Activated B cell treated with CpG ODN at 0.5 μM for 24 hours (primary cell): ENCODE data around the gene CHKB. TPM values are rescaled to one million over a fixed set of nuclear protein-coding genes. Genes with fewer than 3 reads are reported as not detected.

ENCODE experiments used
- ATAC-seq: fragments of 200-7000 bp; cut with Tn5 transposase; one replicate; pipeline ENCODE4 v1.10.0; 2021; ENCODE audit warnings: low read depth, mild to moderate bottlenecking, moderate library complexity
- CTCF ChIA-PET: fragments of 350-600 bp; sonication (Branson Sonifier 250); formaldehyde crosslinking; loops from one replicate; lab custom pipeline; 2021; ENCODE audit warnings: antibody characterized with exemption; lab: Charles Lee
- POLR2A ChIA-PET: fragments of 350-600 bp; sonication (Branson Sonifier 250); formaldehyde crosslinking; loops from one replicate; lab custom pipeline; 2021; ENCODE audit warnings: antibody characterized with exemption; lab: Charles Lee
- DNase-seq: peaks from one replicate; pipeline ENCODE4 v3.0.0; 2022
- H3K27ac Mint-ChIP-seq: one replicate; pipeline ENCODE4 v1.8.0; 2020; ENCODE audit warnings: mixed read lengths
- H3K27me3 Mint-ChIP-seq: one replicate; pipeline ENCODE4 v1.8.0; 2021; ENCODE audit warnings: mixed read lengths
- H3K36me3 Mint-ChIP-seq: one replicate; pipeline ENCODE4 v1.8.0; 2021; ENCODE audit warnings: low read depth, mixed read lengths
- H3K4me1 Mint-ChIP-seq: one replicate; pipeline ENCODE4 v1.8.0; 2021; ENCODE audit warnings: mixed read lengths
- H3K4me3 Mint-ChIP-seq: one replicate; pipeline ENCODE4 v1.8.0; 2020; ENCODE audit warnings: mild to moderate bottlenecking, mixed read lengths
- H3K9me3 Mint-ChIP-seq: one replicate; pipeline ENCODE4 v1.8.0; 2020; ENCODE audit warnings: mixed read lengths
- intact Hi-C: fragments of 100-400 bp; cut with micrococcal nuclease; formaldehyde crosslinking; loops from one replicate; pipeline ENCODE4 v1.15.1; 2024
- total RNA-seq: library from RNA; stranded (reverse); gene quantifications from 2 replicates; pipeline ENCODE4 v1.2.3, GENCODE V29; 2022
- TF ChIP-seq, protein P1 (sequence below): fragments of 200-600 bp; IDR thresholded peaks from one replicate; pipeline ENCODE4 v1.8.0; 2022; ENCODE audit warnings: antibody characterized with exemption, mild to moderate bottlenecking

CHKB gene
- total RNA-seq, 1 donor from 2014 or later, result 158 TPM

GRCh38 chr22:50607659-50608020 is 25.0 kb upstream of the CHKB start:
- ATAC-seq, result no peak
- Mint-ChIP-seq H3K27me3 (peaks cover 44% of the 10 kb centered on the region), H3K27ac (no peak overlapping the region), H3K36me3 (no peaks in the 10 kb centered on the region), H3K4me3 (no peak overlapping the region), H3K9me3 (no peaks in the 10 kb centered on the region), H3K4me1 (no peaks in the 10 kb centered on the region)
- ChIA-PET CTCF (no interaction called here), POLR2A (no interaction called here)
- no peak for DNase-seq
- TF ChIP-seq, protein P1, sequence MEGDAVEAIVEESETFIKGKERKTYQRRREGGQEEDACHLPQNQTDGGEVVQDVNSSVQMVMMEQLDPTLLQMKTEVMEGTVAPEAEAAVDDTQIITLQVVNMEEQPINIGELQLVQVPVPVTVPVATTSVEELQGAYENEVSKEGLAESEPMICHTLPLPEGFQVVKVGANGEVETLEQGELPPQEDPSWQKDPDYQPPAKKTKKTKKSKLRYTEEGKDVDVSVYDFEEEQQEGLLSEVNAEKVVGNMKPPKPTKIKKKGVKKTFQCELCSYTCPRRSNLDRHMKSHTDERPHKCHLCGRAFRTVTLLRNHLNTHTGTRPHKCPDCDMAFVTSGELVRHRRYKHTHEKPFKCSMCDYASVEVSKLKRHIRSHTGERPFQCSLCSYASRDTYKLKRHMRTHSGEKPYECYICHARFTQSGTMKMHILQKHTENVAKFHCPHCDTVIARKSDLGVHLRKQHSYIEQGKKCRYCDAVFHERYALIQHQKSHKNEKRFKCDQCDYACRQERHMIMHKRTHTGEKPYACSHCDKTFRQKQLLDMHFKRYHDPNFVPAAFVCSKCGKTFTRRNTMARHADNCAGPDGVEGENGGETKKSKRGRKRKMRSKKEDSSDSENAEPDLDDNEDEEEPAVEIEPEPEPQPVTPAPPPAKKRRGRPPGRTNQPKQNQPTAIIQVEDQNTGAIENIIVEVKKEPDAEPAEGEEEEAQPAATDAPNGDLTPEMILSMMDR, result no peak
- intact Hi-C loops, result no loop called here

GRCh38 chr22:50606946-50607658 is 24.5 kb upstream of the CHKB start:
- H3K27me3 Mint-ChIP-seq, result peaks cover 48% of the 10 kb centered on the region
- H3K36me3 Mint-ChIP-seq, result no peaks in the 10 kb centered on the region
- intact Hi-C loops, result no loop called here
- DNase-seq, result no peak
- CTCF ChIA-PET, result no interaction called here
- ATAC-seq, result no peak
- H3K9me3 Mint-ChIP-seq, result no peaks in the 10 kb centered on the region
- POLR2A ChIA-PET, result interaction anchor here (0.7 kb wide), 1 partner anchor 32 kb away, joined by 3 read pairs; no protein-coding TSS in a partner anchor
- H3K4me3 Mint-ChIP-seq, result no peak overlapping the region
- no peak overlapping the region for H3K27ac Mint-ChIP-seq
- TF ChIP-seq, protein P1, result no peak
- peaks cover 2% of the 10 kb centered on the region for H3K4me1 Mint-ChIP-seq

DNA sequence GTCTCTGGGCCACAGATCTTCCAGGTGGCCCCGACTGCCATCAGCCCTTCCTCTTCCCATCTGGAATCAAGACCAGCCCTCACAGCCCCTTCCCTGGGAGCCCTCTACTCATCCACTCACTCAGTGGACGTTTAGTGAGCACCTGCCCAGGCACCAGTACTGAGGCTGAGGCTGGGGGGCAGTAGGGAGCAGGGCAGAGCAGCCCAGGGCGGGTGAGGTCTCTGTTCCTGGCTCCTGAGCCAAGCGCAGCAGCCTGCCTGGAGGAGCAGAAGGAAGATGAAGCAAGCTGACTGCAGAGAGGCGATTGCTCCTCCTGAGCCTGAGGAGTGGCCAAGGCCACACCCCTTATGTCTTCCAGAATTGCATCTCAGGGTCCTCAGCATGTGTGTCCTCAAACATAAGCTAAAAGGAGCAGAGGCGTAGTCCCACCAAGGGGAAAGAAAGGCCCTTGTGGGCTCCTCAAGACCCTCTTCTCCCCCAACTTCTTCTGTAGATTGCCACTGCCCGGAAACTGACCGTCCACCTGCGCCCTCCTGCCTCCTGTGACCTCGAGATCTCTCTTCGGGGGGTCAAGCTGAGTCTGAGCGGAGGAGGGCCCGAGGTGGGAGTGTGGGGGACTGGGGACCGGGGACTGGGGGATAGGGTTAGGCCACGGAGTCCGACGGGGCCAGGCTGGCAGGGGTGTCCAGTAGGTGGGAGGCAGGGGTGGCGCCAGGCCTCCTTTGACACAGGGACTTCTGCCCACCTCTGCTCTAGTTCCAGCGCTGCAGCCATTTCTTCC is 23.7 kb upstream of the CHKB start:
- H3K4me3 Mint-ChIP-seq, result no peak overlapping the region
- no peak for DNase-seq
- H3K27me3 Mint-ChIP-seq, result peaks cover 55% of the 10 kb centered on the region
- no peaks in the 10 kb centered on the region for H3K9me3 Mint-ChIP-seq
- TF ChIP-seq, protein P1, result no peak
- no peak overlapping the region for H3K27ac Mint-ChIP-seq
- no peaks in the 10 kb centered on the region for H3K36me3 Mint-ChIP-seq
- intact Hi-C loops, result no loop called here
- CTCF ChIA-PET, result no interaction called here
- POLR2A ChIA-PET, result no interaction called here
- peaks cover 7% of the 10 kb centered on the region for H3K4me1 Mint-ChIP-seq
- ATAC-seq, result no peak

GRCh38 chr22:50605613-50606074 is 23.0 kb upstream of the CHKB start:
- H3K9me3 Mint-ChIP-seq, result no peaks in the 10 kb centered on the region

More at GRCh38 chr22:50605613-50606074, 23.0 kb upstream of the CHKB start:
- Mint-ChIP-seq H3K4me1 (peaks cover 7% of the 10 kb centered on the region), H3K4me3 (no peak overlapping the region), H3K27ac (no peak overlapping the region), H3K36me3 (no peaks in the 10 kb centered on the region), H3K27me3 (peaks cover 54% of the 10 kb centered on the region)
- intact Hi-C loops, result no loop called here
- TF ChIP-seq, protein P1, result no peak
- no peak for ATAC-seq
- CTCF ChIA-PET, result no interaction called here
- POLR2A ChIA-PET, result no interaction called here
- DNase-seq, result no peak
